Neural progenitor cell (in vitro differentiated cells): ENCODE results near the gene CYGB. TPM values are rescaled to one million over a fixed set of nuclear protein-coding genes. Genes with fewer than 3 reads are reported as not detected.
A peak's percentile ranks its signal among the peaks of the same experiment; 100 is the strongest.
"Not testable (repeated sequence)": the region's sequence is repeated elsewhere in the genome, so short reads cannot be mapped to it uniquely, and the experiment has no call there.

ENCODE experiments used
- DNase-seq: peaks from one replicate; pipeline ENCODE4 v3.0.0-alpha.2; 2016; ENCODE audit warnings: low spot score
- H2AFZ ChIP-seq: fragments of 200-600 bp; sonication (generic); replicated peaks from 2 replicates; pipeline ENCODE4 v1.6.1; 2016; ENCODE audit warnings: antibody characterized with exemption
- H3F3A ChIP-seq: fragments of 200-600 bp; sonication (generic); 2 replicates; pipeline ENCODE4 v1.6.1; 2016; ENCODE audit warnings: antibody characterized with exemption, low read depth
- H3K27ac ChIP-seq: fragments of 200-600 bp; sonication (generic); 2 replicates; pipeline ENCODE4 v1.5.1; 2016; ENCODE audit warnings: mild to moderate bottlenecking
- H3K27me3 ChIP-seq: fragments of 200-600 bp; sonication (generic); 2 replicates; pipeline ENCODE4 v1.6.1; 2016; ENCODE audit warnings: mild to moderate bottlenecking, moderate library complexity
- H3K36me3 ChIP-seq: fragments of 200-600 bp; sonication (generic); 2 replicates; pipeline ENCODE4 v1.5.1; 2016
- H3K4me1 ChIP-seq: fragments of 200-600 bp; sonication (generic); 2 replicates; pipeline ENCODE4 v1.6.1; 2016; ENCODE audit warnings: mixed run types
- H3K4me2 ChIP-seq: fragments of 200-600 bp; sonication (generic); 2 replicates; pipeline ENCODE4 v1.6.1; 2016
- H3K4me3 ChIP-seq: fragments of 200-600 bp; sonication (generic); 2 replicates; pipeline ENCODE4 v1.5.1; 2016
- H3K79me2 ChIP-seq: fragments of 200-600 bp; sonication (generic); 2 replicates; pipeline ENCODE4 v1.6.1; 2016; ENCODE audit warnings: low read depth
- H3K9ac ChIP-seq: fragments of 200-600 bp; sonication (generic); 2 replicates; pipeline ENCODE4 v1.6.1; 2016
- H3K9me3 ChIP-seq: fragments of 200-600 bp; sonication (generic); 2 replicates; pipeline ENCODE4 v1.5.1; 2016; ENCODE audit warnings: low read depth
- H4K20me1 ChIP-seq: fragments of 200-600 bp; sonication (generic); 2 replicates; pipeline ENCODE4 v1.6.1; 2016; ENCODE audit warnings: low read depth
- H3K27ac Mint-ChIP-seq: 3 replicates; pipeline ENCODE4 v1.8.0; 2021; ENCODE audit warnings: mixed read lengths
- H3K27me3 Mint-ChIP-seq: 2 replicates; pipeline ENCODE4 v1.8.0; 2022; ENCODE audit warnings: low read depth, mild to moderate bottlenecking, inconsistent platforms, moderate library complexity, mixed read lengths; ENCODE audit not compliant: insufficient read depth
- H3K36me3 Mint-ChIP-seq: 3 replicates; pipeline ENCODE4 v1.8.0; 2021; ENCODE audit warnings: mixed read lengths
- H3K4me1 Mint-ChIP-seq: 3 replicates; pipeline ENCODE4 v1.8.0; 2021; ENCODE audit warnings: mixed read lengths
- H3K4me3 Mint-ChIP-seq: 3 replicates; pipeline ENCODE4 v1.8.0; 2021; ENCODE audit warnings: mild to moderate bottlenecking, moderate library complexity, mixed read lengths
- H3K9me3 Mint-ChIP-seq: 3 replicates; pipeline ENCODE4 v1.8.0; 2020; ENCODE audit warnings: mixed read lengths
- CTCF ChIP-seq: fragments of 200-600 bp; sonication (generic); IDR thresholded peaks from 2 replicates; pipeline ENCODE4 v1.5.1; 2017; ENCODE audit warnings: antibody characterized with exemption, mild to moderate bottlenecking
- EZH2 ChIP-seq: fragments of 200-600 bp; sonication (generic); IDR thresholded peaks from 2 replicates; pipeline ENCODE4 v1.6.1; 2017; ENCODE audit warnings: antibody characterized with exemption, mild to moderate bottlenecking, moderate library complexity
- EZH2phosphoT487 ChIP-seq: fragments of 200-600 bp; sonication (generic); IDR thresholded peaks from 2 replicates; pipeline ENCODE4 v1.6.1; 2017; ENCODE audit warnings: antibody characterized with exemption
- total RNA-seq: library from RNA; depleted of rRNA; stranded (reverse); fragments of >200 nt; gene quantifications from 2 replicates; pipeline ENCODE4 v1.2.3, GENCODE V29; 2015; ENCODE audit warnings: low replicate concordance

Gene CYGB
- total RNA-seq, 1 donor from 2014 or later = not detected

- DNase-seq = no peak
- H4K20me1 ChIP-seq = no peaks in the 10 kb centered on the region
- no peaks in the 10 kb centered on the region for H3K36me3 ChIP-seq
- Mint-ChIP-seq H3K36me3 (no peaks in the 10 kb centered on the region), H3K4me3 (no peak overlapping the region), H3K9me3 (no peaks in the 10 kb centered on the region), H3K4me1 (peaks cover 19% of the 10 kb centered on the region), H3K27me3 (peaks cover 9% of the 10 kb centered on the region), H3K27ac (peak overlapping the region; percentile 37)
- H3K4me1 ChIP-seq = peaks cover 3% of the 10 kb centered on the region
- no peaks in the 10 kb centered on the region for H3K27me3 ChIP-seq
- no peak overlapping the region for H3K27ac ChIP-seq
- H3K9me3 ChIP-seq = no peaks in the 10 kb centered on the region
- H3K4me3 ChIP-seq = no peak overlapping the region
- H2AFZ ChIP-seq = no peak overlapping the region
- no peak overlapping the region for H3K4me2 ChIP-seq
- no peaks in the 10 kb centered on the region for H3K79me2 ChIP-seq
- no peak overlapping the region for H3K9ac ChIP-seq
- TF ChIP-seq CTCF (no peak), EZH2 (no peak), EZH2phosphoT487 (no peak)
- peaks cover 4% of the 10 kb centered on the region for H3F3A ChIP-seq
These were observed 22.1 kb downstream of the CYGB start for GRCh38 chr17:76515274-76515949.

DNA sequence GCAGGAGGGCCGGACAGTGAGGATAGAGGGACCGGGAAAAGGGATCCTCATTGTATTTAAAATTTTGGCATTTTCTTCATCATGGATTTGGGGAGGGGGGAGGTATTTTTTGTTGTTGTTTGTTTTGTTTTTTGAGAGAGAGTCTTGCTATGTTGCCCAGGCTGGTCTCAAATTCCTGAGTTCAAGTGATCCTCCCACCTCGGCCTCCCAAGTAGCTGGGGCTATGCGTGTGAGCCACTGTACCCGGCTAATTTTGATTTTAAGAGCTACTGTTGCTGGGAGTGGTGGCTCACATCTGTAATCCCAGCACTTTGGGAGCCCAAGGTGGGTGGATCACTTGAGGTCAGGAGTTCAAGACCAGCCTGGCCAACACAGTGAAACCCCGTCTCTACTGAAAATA, 23.2 kb downstream of the CYGB start:
- not testable (repeated sequence) for H2AFZ ChIP-seq, H3K4me3 ChIP-seq, DNase-seq, H3K4me3 Mint-ChIP-seq, H3K27ac ChIP-seq, H3K36me3 ChIP-seq, H3K4me1 ChIP-seq, H4K20me1 ChIP-seq, H3K9ac ChIP-seq, H3K79me2 ChIP-seq, H3K9me3 ChIP-seq, H3K9me3 Mint-ChIP-seq, H3F3A ChIP-seq, H3K36me3 Mint-ChIP-seq, H3K4me2 ChIP-seq, H3K27ac Mint-ChIP-seq, H3K27me3 ChIP-seq
- Mint-ChIP-seq H3K4me1 (peaks cover 19% of the 10 kb centered on the region), H3K27me3 (peaks cover 11% of the 10 kb centered on the region)

DNA sequence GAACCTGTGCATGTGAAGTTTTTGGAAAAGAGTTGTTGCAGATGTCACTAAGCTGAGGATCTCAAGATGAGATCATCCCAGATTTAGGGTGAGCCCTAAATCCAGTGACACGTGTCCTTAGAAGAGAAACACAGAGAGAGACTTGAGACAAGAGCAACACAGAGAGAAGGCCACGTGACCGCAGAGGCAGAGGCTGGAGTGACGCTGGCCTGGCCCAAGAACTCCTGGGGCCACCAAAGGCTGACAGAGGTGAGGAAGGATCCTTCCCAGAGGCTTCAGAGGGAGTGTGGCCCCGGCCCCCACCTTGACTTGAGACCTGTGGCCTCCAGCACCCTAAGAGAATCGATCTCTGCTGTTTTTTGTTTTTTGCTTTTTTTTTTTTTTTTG, 24.2 kb downstream of the CYGB start:
- Histone ChIP-seq H3K9me3 (no peaks in the 10 kb centered on the region), H3K36me3 (no peaks in the 10 kb centered on the region), H3K27me3 (peaks cover 2% of the 10 kb centered on the region), H3F3A (peaks cover 5% of the 10 kb centered on the region), H2AFZ (no peak overlapping the region), H3K4me1 (no peaks in the 10 kb centered on the region), H3K27ac (no peak overlapping the region), H4K20me1 (no peaks in the 10 kb centered on the region), H3K4me3 (no peak overlapping the region), H3K9ac (no peak overlapping the region), H3K79me2 (no peaks in the 10 kb centered on the region), H3K4me2 (no peak overlapping the region)
- Mint-ChIP-seq H3K27me3 (peaks cover 7% of the 10 kb centered on the region), H3K4me1 (peaks cover 19% of the 10 kb centered on the region), H3K9me3 (no peaks in the 10 kb centered on the region), H3K27ac (no peak overlapping the region), H3K4me3 (no peak overlapping the region), H3K36me3 (no peaks in the 10 kb centered on the region)
- no peak for DNase-seq
- TF ChIP-seq EZH2 (no peak), EZH2phosphoT487 (no peak), CTCF (no peak)
